ENCODE results near the gene CNIH3.

CNIH3 gene

GRCh38 chr1:224735159-224735558 is 119.0 kb downstream of the CNIH3 start:
- H3K4me1 ChIP-seq (ENCODE audit: control insufficient read depth in 1 of 2, insufficient read depth in 1 of 2, low read depth in 1 of 2, low read length in 1 of 2): no peaks in the 10 kb centered on the region
- TF ChIP-seq CTCF (IDR thresholded peaks at IDR 0.05): no peak
- no peaks in the 10 kb centered on the region for H3K9me3 ChIP-seq
- no peak overlapping the region for H3K4me3 ChIP-seq (ENCODE audit: low read depth in 1 of 2, low read length in 1 of 2)
- H3K27ac ChIP-seq: no peak overlapping the region
- no peaks in the 10 kb centered on the region for H3K27me3 ChIP-seq
- H3K36me3 ChIP-seq: no peaks in the 10 kb centered on the region

DNA sequence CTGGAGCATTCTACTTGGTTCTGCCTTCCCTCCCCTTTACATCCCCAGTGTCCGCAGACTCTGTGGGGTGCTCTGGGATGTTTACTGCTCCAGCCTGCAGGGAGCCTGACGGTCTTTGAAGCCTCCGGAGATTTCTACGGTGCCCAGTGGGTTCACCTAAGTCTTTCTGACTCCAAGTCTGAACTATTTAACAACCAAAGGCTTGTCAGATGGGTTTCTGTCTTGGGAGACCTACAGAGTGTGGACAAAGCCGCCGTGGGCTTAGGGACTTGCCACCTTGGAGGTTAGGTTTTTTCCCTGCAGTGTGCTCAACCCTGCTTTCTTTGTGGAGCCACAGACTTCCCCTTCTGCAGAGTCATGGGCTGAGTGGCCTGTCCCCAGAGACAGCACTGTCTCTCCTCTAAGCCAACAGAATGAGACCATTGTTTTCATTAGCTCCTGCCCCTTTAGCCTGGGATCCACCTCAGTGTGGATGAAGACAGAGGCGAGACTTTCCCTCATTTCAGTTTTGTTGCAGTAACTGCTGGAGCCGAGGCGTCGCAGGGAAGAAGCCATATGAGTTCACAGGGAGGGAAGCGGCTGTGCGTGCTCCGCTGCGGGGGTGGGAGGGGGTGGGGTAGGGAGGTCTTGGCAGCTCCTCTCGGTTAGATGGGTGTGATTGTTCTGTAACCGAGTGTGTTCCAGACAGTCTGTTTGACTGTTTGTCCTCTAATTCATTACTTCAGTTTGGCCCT is 120.7 kb downstream of the CNIH3 start:
- H3K27me3 ChIP-seq: no peaks in the 10 kb centered on the region
- no peak for TF ChIP-seq CTCF (IDR thresholded peaks at IDR 0.05)
- H3K4me1 ChIP-seq (ENCODE audit: control insufficient read depth in 1 of 2, insufficient read depth in 1 of 2, low read depth in 1 of 2, low read length in 1 of 2): no peaks in the 10 kb centered on the region
- no peaks in the 10 kb centered on the region for H3K9me3 ChIP-seq
- H3K36me3 ChIP-seq: no peaks in the 10 kb centered on the region
- H3K27ac ChIP-seq: no peak overlapping the region
- no peak overlapping the region for H3K4me3 ChIP-seq (ENCODE audit: low read depth in 1 of 2, low read length in 1 of 2)

DNA sequence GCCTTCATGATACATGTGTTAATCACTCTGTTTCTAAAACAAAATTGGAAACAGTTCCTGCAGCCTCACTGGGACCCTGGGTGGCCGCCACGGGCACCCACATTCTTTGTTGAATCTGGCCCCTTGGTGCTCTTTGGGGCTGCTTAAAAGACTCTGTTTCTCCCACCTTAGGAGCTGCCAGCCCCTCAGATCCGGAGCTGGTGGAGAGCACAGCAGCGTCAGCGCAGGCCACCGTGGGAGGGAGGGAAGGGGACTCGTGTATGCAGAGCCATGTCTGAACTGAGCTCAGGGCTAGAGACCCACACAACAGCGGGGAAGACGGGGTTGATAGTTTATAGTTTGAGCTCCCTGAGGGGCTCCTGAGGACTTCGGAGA is 121.2 kb downstream of the CNIH3 start:
- H3K27me3 ChIP-seq: no peaks in the 10 kb centered on the region
- H3K9me3 ChIP-seq: no peaks in the 10 kb centered on the region
- H3K36me3 ChIP-seq: no peaks in the 10 kb centered on the region
- H3K27ac ChIP-seq: no peak overlapping the region
- H3K4me1 ChIP-seq (ENCODE audit: control insufficient read depth in 1 of 2, insufficient read depth in 1 of 2, low read depth in 1 of 2, low read length in 1 of 2): no peaks in the 10 kb centered on the region
- TF ChIP-seq CTCF (IDR thresholded peaks at IDR 0.05): no peak
- H3K4me3 ChIP-seq (ENCODE audit: low read depth in 1 of 2, low read length in 1 of 2): no peak overlapping the region

DNA sequence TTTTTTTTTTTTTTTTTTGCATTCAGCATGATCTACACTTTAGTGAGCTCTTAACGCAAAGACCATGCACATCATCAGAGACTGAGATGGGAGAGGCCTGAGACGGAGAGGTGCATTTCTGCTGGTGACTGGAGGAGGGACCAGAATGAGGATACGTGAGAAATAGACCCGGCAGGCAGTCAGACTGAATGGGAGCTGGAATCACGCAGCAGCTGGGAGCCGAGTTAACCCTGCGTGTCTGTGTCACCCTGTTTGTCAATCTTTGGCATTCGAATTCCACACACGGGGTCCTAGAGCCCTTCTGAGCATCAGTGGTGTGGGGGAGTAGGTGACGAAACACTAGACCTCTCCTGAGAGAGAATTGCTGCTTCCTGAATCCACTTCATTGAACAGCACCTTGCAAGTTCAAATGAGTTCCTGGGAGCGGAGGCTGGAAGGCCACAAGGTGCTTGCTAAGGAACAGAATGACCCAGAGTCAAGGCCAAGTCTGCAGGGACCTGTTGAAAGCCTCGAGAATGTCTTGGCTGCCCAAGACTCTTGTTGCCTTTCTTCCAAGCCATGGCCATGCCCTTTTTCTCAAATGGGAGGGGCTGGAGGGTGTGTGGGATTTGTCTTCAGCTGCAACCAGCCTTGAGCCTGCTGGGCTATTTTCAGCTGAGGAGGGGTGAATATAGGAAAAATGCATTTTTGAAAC is 123.3 kb downstream of the CNIH3 start:
- H3K36me3 ChIP-seq: no peaks in the 10 kb centered on the region
- H3K9me3 ChIP-seq: no peaks in the 10 kb centered on the region
- TF ChIP-seq CTCF (IDR thresholded peaks at IDR 0.05): no peak
- no peaks in the 10 kb centered on the region for H3K27me3 ChIP-seq
- no peak overlapping the region for H3K27ac ChIP-seq
- H3K4me3 ChIP-seq (ENCODE audit: low read depth in 1 of 2, low read length in 1 of 2): no peak overlapping the region
- no peaks in the 10 kb centered on the region for H3K4me1 ChIP-seq (ENCODE audit: control insufficient read depth in 1 of 2, insufficient read depth in 1 of 2, low read depth in 1 of 2, low read length in 1 of 2)

GRCh38 chr1:224739997-224740684 is 124.0 kb downstream of the CNIH3 start:
- Histone ChIP-seq H3K4me3 (ENCODE audit: low read depth in 1 of 2, low read length in 1 of 2) (no peak overlapping the region), H3K4me1 (ENCODE audit: control insufficient read depth in 1 of 2, insufficient read depth in 1 of 2, low read depth in 1 of 2, low read length in 1 of 2) (no peaks in the 10 kb centered on the region), H3K27me3 (no peaks in the 10 kb centered on the region), H3K27ac (no peak overlapping the region), H3K36me3 (no peaks in the 10 kb centered on the region), H3K9me3 (no peaks in the 10 kb centered on the region)
- TF ChIP-seq CTCF (IDR thresholded peaks at IDR 0.05): no peak

Data from neutrophil (primary cell).